22Rv1 (cell line): ENCODE results near the gene EDRF1.

Source experiments
- ZFX ChIP-seq: fragments of 450-650 bp; IDR thresholded peaks from 2 replicates; pipeline ENCODE4 v1.6.1; 2017; ENCODE audit warnings: antibody characterized with exemption, borderline replicate concordance
- TF ChIP-seq, protein P1 (sequence below): fragments of 450-650 bp; IDR thresholded peaks from 2 replicates; pipeline ENCODE4 v1.5.1; 2017; ENCODE audit warnings: mild to moderate bottlenecking

DNA sequence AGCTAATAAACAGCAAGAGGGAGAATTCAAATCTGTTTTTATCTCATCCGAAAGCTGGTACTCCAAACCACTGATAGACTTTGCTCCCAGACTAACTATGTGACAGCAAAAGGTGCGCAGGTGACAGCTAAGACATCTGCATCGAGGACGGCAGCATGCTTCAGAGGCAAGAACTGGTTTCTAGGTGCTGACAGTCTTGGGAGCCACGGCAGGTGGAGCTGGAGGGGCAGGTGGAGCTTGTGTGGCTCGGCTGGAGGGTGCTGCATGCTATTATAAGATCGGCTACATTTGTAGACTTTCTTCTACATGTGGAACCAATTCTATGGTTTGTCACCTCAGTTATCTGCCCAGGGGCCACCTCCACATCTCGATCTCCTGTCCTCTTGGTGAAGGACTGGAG, 77.9 kb downstream of the EDRF1 start:
- TF ChIP-seq, protein P1, sequence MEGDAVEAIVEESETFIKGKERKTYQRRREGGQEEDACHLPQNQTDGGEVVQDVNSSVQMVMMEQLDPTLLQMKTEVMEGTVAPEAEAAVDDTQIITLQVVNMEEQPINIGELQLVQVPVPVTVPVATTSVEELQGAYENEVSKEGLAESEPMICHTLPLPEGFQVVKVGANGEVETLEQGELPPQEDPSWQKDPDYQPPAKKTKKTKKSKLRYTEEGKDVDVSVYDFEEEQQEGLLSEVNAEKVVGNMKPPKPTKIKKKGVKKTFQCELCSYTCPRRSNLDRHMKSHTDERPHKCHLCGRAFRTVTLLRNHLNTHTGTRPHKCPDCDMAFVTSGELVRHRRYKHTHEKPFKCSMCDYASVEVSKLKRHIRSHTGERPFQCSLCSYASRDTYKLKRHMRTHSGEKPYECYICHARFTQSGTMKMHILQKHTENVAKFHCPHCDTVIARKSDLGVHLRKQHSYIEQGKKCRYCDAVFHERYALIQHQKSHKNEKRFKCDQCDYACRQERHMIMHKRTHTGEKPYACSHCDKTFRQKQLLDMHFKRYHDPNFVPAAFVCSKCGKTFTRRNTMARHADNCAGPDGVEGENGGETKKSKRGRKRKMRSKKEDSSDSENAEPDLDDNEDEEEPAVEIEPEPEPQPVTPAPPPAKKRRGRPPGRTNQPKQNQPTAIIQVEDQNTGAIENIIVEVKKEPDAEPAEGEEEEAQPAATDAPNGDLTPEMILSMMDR, result no peak
- TF ChIP-seq ZFX, result no peak
